Measurements from ENCODE around the gene MB.

The MB gene

GRCh38 chr22:35649636-35650250, 32.6 kb upstream of the MB start:
- Histone ChIP-seq H3K4me3 (ENCODE audit: low read depth, low read length) (no peak overlapping the region), H3K4me1 (ENCODE audit: control insufficient read depth, insufficient read depth, low read length) (peaks cover 3% of the 10 kb centered on the region)

GRCh38 chr22:35649026-35649553, 32.0 kb upstream of the MB start:
- Histone ChIP-seq H3K9ac (ENCODE audit: low read depth, low read length) (no peak overlapping the region), H3K36me3 (ENCODE audit: control insufficient read depth, insufficient read depth, low read length) (no peaks in the 10 kb centered on the region), H3K4me3 (ENCODE audit: low read depth, low read length) (no peak overlapping the region), H3K4me1 (ENCODE audit: control insufficient read depth, insufficient read depth, low read length) (peaks cover 3% of the 10 kb centered on the region), H3K27me3 (ENCODE audit: control insufficient read depth, insufficient read depth, low read length) (no peaks in the 10 kb centered on the region), H3K9me3 (ENCODE audit: control insufficient read depth, insufficient read depth, low read length) (no peaks in the 10 kb centered on the region)

More at GRCh38 chr22:35649636-35650250, 32.6 kb upstream of the MB start:
- no peak overlapping the region for H3K9ac ChIP-seq (ENCODE audit: low read depth, low read length)
- no peaks in the 10 kb centered on the region for H3K36me3 ChIP-seq (ENCODE audit: control insufficient read depth, insufficient read depth, low read length)
- no peaks in the 10 kb centered on the region for H3K27me3 ChIP-seq (ENCODE audit: control insufficient read depth, insufficient read depth, low read length)
- H3K9me3 ChIP-seq (ENCODE audit: control insufficient read depth, insufficient read depth, low read length), result no peaks in the 10 kb centered on the region

GRCh38 chr22:35648066-35649025, 31.2 kb upstream of the MB start, which contains the start of gene APOL6:
Gene APOL6 (plus strand): TSS chr22:35648446. CDS start chr22:35656426, 7,980 bp downstream.
- no peaks in the 10 kb centered on the region for H3K27me3 ChIP-seq (ENCODE audit: control insufficient read depth, insufficient read depth, low read length)
- peaks cover 3% of the 10 kb centered on the region for H3K4me1 ChIP-seq (ENCODE audit: control insufficient read depth, insufficient read depth, low read length)
- H3K36me3 ChIP-seq (ENCODE audit: control insufficient read depth, insufficient read depth, low read length), result no peaks in the 10 kb centered on the region
- no peak within 1 kb of the TSS for H3K4me3 ChIP-seq (ENCODE audit: low read depth, low read length)
- H3K9me3 ChIP-seq (ENCODE audit: control insufficient read depth, insufficient read depth, low read length), result no peaks in the 10 kb centered on the region
- H3K9ac ChIP-seq (ENCODE audit: low read depth, low read length), result peak within 1 kb of the TSS; percentile 55

GRCh38 chr22:35645646-35646045, 28.5 kb upstream of the MB start:
- Histone ChIP-seq H3K9me3 (ENCODE audit: control insufficient read depth, insufficient read depth, low read length) (no peaks in the 10 kb centered on the region), H3K4me3 (ENCODE audit: low read depth, low read length) (no peak overlapping the region), H3K36me3 (ENCODE audit: control insufficient read depth, insufficient read depth, low read length) (no peaks in the 10 kb centered on the region), H3K9ac (ENCODE audit: low read depth, low read length) (no peak overlapping the region), H3K27me3 (ENCODE audit: control insufficient read depth, insufficient read depth, low read length) (no peaks in the 10 kb centered on the region), H3K4me1 (ENCODE audit: control insufficient read depth, insufficient read depth, low read length) (peaks cover 3% of the 10 kb centered on the region)

GRCh38 chr22:35643991-35644390, 26.9 kb upstream of the MB start:
- no peaks in the 10 kb centered on the region for H3K27me3 ChIP-seq (ENCODE audit: control insufficient read depth, insufficient read depth, low read length)
- H3K9me3 ChIP-seq (ENCODE audit: control insufficient read depth, insufficient read depth, low read length), result no peaks in the 10 kb centered on the region
- H3K36me3 ChIP-seq (ENCODE audit: control insufficient read depth, insufficient read depth, low read length), result no peaks in the 10 kb centered on the region
- H3K4me3 ChIP-seq (ENCODE audit: low read depth, low read length), result no peak overlapping the region
- peaks cover 3% of the 10 kb centered on the region for H3K4me1 ChIP-seq (ENCODE audit: control insufficient read depth, insufficient read depth, low read length)
- H3K9ac ChIP-seq (ENCODE audit: low read depth, low read length), result no peak overlapping the region

GRCh38 chr22:35642305-35642741, 25.2 kb upstream of the MB start:
- H3K4me1 ChIP-seq (ENCODE audit: control insufficient read depth, insufficient read depth, low read length), result no peaks in the 10 kb centered on the region
- no peaks in the 10 kb centered on the region for H3K9me3 ChIP-seq (ENCODE audit: control insufficient read depth, insufficient read depth, low read length)
- H3K27me3 ChIP-seq (ENCODE audit: control insufficient read depth, insufficient read depth, low read length), result no peaks in the 10 kb centered on the region
- H3K36me3 ChIP-seq (ENCODE audit: control insufficient read depth, insufficient read depth, low read length), result no peaks in the 10 kb centered on the region
- no peak overlapping the region for H3K9ac ChIP-seq (ENCODE audit: low read depth, low read length)
- no peak overlapping the region for H3K4me3 ChIP-seq (ENCODE audit: low read depth, low read length)

GRCh38 chr22:35641494-35642120, 24.5 kb upstream of the MB start:
- H3K36me3 ChIP-seq (ENCODE audit: control insufficient read depth, insufficient read depth, low read length), result no peaks in the 10 kb centered on the region
- H3K27me3 ChIP-seq (ENCODE audit: control insufficient read depth, insufficient read depth, low read length), result no peaks in the 10 kb centered on the region
- H3K9me3 ChIP-seq (ENCODE audit: control insufficient read depth, insufficient read depth, low read length), result no peaks in the 10 kb centered on the region
- H3K9ac ChIP-seq (ENCODE audit: low read depth, low read length), result no peak overlapping the region
- no peak overlapping the region for H3K4me3 ChIP-seq (ENCODE audit: low read depth, low read length)
- H3K4me1 ChIP-seq (ENCODE audit: control insufficient read depth, insufficient read depth, low read length), result no peaks in the 10 kb centered on the region

GRCh38 chr22:35638410-35638809, 21.3 kb upstream of the MB start:
- Histone ChIP-seq H3K27me3 (ENCODE audit: control insufficient read depth, insufficient read depth, low read length) (no peaks in the 10 kb centered on the region), H3K9ac (ENCODE audit: low read depth, low read length) (no peak overlapping the region), H3K4me1 (ENCODE audit: control insufficient read depth, insufficient read depth, low read length) (no peaks in the 10 kb centered on the region), H3K9me3 (ENCODE audit: control insufficient read depth, insufficient read depth, low read length) (no peaks in the 10 kb centered on the region), H3K4me3 (ENCODE audit: low read depth, low read length) (no peak overlapping the region), H3K36me3 (ENCODE audit: control insufficient read depth, insufficient read depth, low read length) (no peaks in the 10 kb centered on the region)

GRCh38 chr22:35638001-35638400, 20.9 kb upstream of the MB start:
- H3K9ac ChIP-seq (ENCODE audit: low read depth, low read length), result no peak overlapping the region
- no peaks in the 10 kb centered on the region for H3K9me3 ChIP-seq (ENCODE audit: control insufficient read depth, insufficient read depth, low read length)
- H3K4me1 ChIP-seq (ENCODE audit: control insufficient read depth, insufficient read depth, low read length), result no peaks in the 10 kb centered on the region
- no peaks in the 10 kb centered on the region for H3K27me3 ChIP-seq (ENCODE audit: control insufficient read depth, insufficient read depth, low read length)
- no peaks in the 10 kb centered on the region for H3K36me3 ChIP-seq (ENCODE audit: control insufficient read depth, insufficient read depth, low read length)
- no peak overlapping the region for H3K4me3 ChIP-seq (ENCODE audit: low read depth, low read length)

- Histone ChIP-seq H3K4me3 (ENCODE audit: low read depth, low read length) (no peak overlapping the region), H3K27me3 (ENCODE audit: control insufficient read depth, insufficient read depth, low read length) (no peaks in the 10 kb centered on the region), H3K9me3 (ENCODE audit: control insufficient read depth, insufficient read depth, low read length) (no peaks in the 10 kb centered on the region), H3K4me1 (ENCODE audit: control insufficient read depth, insufficient read depth, low read length) (no peaks in the 10 kb centered on the region), H3K9ac (ENCODE audit: low read depth, low read length) (no peak overlapping the region), H3K36me3 (ENCODE audit: control insufficient read depth, insufficient read depth, low read length) (no peaks in the 10 kb centered on the region)
These were observed 20.1 kb upstream of the MB start for GRCh38 chr22:35637254-35637653.

GRCh38 chr22:35634943-35635540, 17.9 kb upstream of the MB start:
- Histone ChIP-seq H3K27me3 (ENCODE audit: control insufficient read depth, insufficient read depth, low read length) (no peaks in the 10 kb centered on the region), H3K4me3 (ENCODE audit: low read depth, low read length) (no peak overlapping the region), H3K9me3 (ENCODE audit: control insufficient read depth, insufficient read depth, low read length) (no peaks in the 10 kb centered on the region), H3K36me3 (ENCODE audit: control insufficient read depth, insufficient read depth, low read length) (no peaks in the 10 kb centered on the region), H3K4me1 (ENCODE audit: control insufficient read depth, insufficient read depth, low read length) (no peaks in the 10 kb centered on the region), H3K9ac (ENCODE audit: low read depth, low read length) (no peak overlapping the region)

All from iPS-15b (cell line).